PC-3 (cell line): ENCODE data around the gene GPR89A.

Source experiments
- CTCF ChIP-seq: fragments of 300-600 bp; sonication (generic); conservative IDR thresholded peaks from 2 replicates; pipeline ENCODE4 v1.5.1; 2017; ENCODE audit warnings: antibody characterized with exemption, low read depth, mild to moderate bottlenecking, low read length
- EZH2 ChIP-seq: fragments of 300-600 bp; sonication (generic); IDR thresholded peaks from one replicate; pipeline ENCODE4 v1.6.1; 2017; ENCODE audit warnings: antibody characterized with exemption, mild to moderate bottlenecking, low read length; ENCODE audit not compliant: unreplicated experiment

- no peak for TF ChIP-seq CTCF
- no peak for TF ChIP-seq EZH2
Observed at GRCh38 chr1:145716641-145717345, 109.0 kb downstream of the GPR89A start.
